Hepatocyte (in vitro differentiated cells): ENCODE measurements around the gene EPHA8. TPM values are rescaled to one million over a fixed set of nuclear protein-coding genes. Genes with fewer than 3 reads are reported as not detected.

ENCODE experiments used
- DNase-seq: peaks from one replicate; pipeline ENCODE4 v3.0.0-alpha.2; 2016; ENCODE audit warnings: low spot score
- H2AFZ ChIP-seq: fragments of 200-600 bp; sonication (generic); 2 replicates; pipeline ENCODE4 v1.6.0; 2016; ENCODE audit warnings: antibody characterized with exemption, mild to moderate bottlenecking
- H3K27ac ChIP-seq: fragments of 200-600 bp; sonication (generic); 2 replicates; pipeline ENCODE4 v1.5.1; 2016; ENCODE audit warnings: mild to moderate bottlenecking
- H3K27me3 ChIP-seq: fragments of 200-600 bp; sonication (generic); 2 replicates; pipeline ENCODE4 v1.6.1; 2016
- H3K36me3 ChIP-seq: fragments of 200-600 bp; sonication (generic); replicated peaks from 2 replicates; pipeline ENCODE4 v1.5.1; 2016; ENCODE audit warnings: low read depth; ENCODE audit not compliant: insufficient read depth
- H3K4me1 ChIP-seq: fragments of 200-600 bp; sonication (generic); 2 replicates; pipeline ENCODE4 v1.5.1; 2016; ENCODE audit warnings: mild to moderate bottlenecking, moderate library complexity; ENCODE audit not compliant: insufficient read depth
- H3K4me2 ChIP-seq: fragments of 200-600 bp; sonication (generic); 2 replicates; pipeline ENCODE4 v1.6.0; 2016
- H3K4me3 ChIP-seq: fragments of 200-600 bp; sonication (generic); 2 replicates; pipeline ENCODE4 v1.5.1; 2016; ENCODE audit warnings: mild to moderate bottlenecking
- H3K79me2 ChIP-seq: fragments of 200-600 bp; sonication (generic); 2 replicates; pipeline ENCODE4 v1.6.0; 2017; ENCODE audit warnings: mild to moderate bottlenecking
- H3K9me2 ChIP-seq: fragments of 200-600 bp; sonication (generic); replicated peaks from 2 replicates; pipeline ENCODE4 v1.6.0; 2017; ENCODE audit warnings: mild to moderate bottlenecking; ENCODE audit not compliant: insufficient read depth
- H3K9me3 ChIP-seq: fragments of 200-600 bp; sonication (generic); 2 replicates; pipeline ENCODE4 v1.5.1; 2016; ENCODE audit warnings: low read depth, mild to moderate bottlenecking
- H4K20me1 ChIP-seq: fragments of 200-600 bp; sonication (generic); 2 replicates; pipeline ENCODE4 v1.6.0; 2016; ENCODE audit warnings: mild to moderate bottlenecking; ENCODE audit not compliant: insufficient read depth, poor library complexity, severe bottlenecking
- CTCF ChIP-seq: fragments of 200-600 bp; sonication (generic); IDR thresholded peaks from 2 replicates; pipeline ENCODE4 v1.5.1; 2016; ENCODE audit warnings: antibody characterized with exemption, mild to moderate bottlenecking; ENCODE audit not compliant: poor library complexity
- EZH2 ChIP-seq: fragments of 200-600 bp; sonication (generic); IDR thresholded peaks from 2 replicates; pipeline ENCODE4 v1.6.1; 2016; ENCODE audit warnings: antibody characterized with exemption, mild to moderate bottlenecking, borderline replicate concordance
- EZH2phosphoT487 ChIP-seq: fragments of 200-600 bp; sonication (generic); IDR thresholded peaks from one replicate; pipeline ENCODE4 v1.6.1; 2018; ENCODE audit warnings: antibody characterized with exemption, mild to moderate bottlenecking, low read depth, moderate library complexity; ENCODE audit not compliant: unreplicated experiment, severe bottlenecking
- WGBS: methylation state at CpG from one replicate; pipeline ENCODE4 v1.1.6; 2016; ENCODE audit warnings: low lambda C conversion rate; ENCODE audit errors: missing lambda C conversion rate; 5-methylcytosine and 5-hydroxymethylcytosine counted together
- polyA plus RNA-seq: library from polyadenylated mRNA; unstranded; fragments of >200 nt; fragmentation: Nextera tagmentation; extraction: Ambion mirVana; gene quantifications from 2 replicates; pipeline ENCODE4 v1.2.1, GENCODE V29; 2016
- total RNA-seq: library from RNA; depleted of rRNA; stranded (reverse); fragments of >200 nt; gene quantifications from 2 replicates; pipeline ENCODE4 v1.2.3, GENCODE V29; 2014

Gene EPHA8
- total and polyA plus RNA-seq, 2 experiments from 2014 or later = not detected

DNA sequence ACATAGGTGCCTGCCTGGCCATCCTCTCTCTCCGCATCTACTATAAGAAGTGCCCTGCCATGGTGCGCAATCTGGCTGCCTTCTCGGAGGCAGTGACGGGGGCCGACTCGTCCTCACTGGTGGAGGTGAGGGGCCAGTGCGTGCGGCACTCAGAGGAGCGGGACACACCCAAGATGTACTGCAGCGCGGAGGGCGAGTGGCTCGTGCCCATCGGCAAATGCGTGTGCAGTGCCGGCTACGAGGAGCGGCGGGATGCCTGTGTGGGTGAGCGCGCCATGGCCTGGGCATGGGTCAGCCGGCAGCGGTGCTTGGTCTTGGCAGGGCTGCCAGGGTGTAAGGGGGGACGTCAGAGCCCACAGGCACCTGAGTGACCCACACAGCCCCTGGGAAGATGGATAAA lies 13.3 kb downstream of the EPHA8 start:
- Histone ChIP-seq H4K20me1 (no peaks in the 10 kb centered on the region), H2AFZ (no peak overlapping the region), H3K9me2 (no peaks in the 10 kb centered on the region), H3K9me3 (no peaks in the 10 kb centered on the region), H3K27ac (no peak overlapping the region), H3K79me2 (no peaks in the 10 kb centered on the region), H3K4me3 (no peak overlapping the region), H3K4me2 (no peak overlapping the region), H3K27me3 (peaks cover 11% of the 10 kb centered on the region), H3K4me1 (no peaks in the 10 kb centered on the region), H3K36me3 (no peaks in the 10 kb centered on the region)
- no peak for DNase-seq
- 93% methylated on average over 24 of the region's 24 CpGs for WGBS
- no peak for TF ChIP-seq CTCF
- TF ChIP-seq EZH2phosphoT487 = no peak
- no peak for TF ChIP-seq EZH2

DNA sequence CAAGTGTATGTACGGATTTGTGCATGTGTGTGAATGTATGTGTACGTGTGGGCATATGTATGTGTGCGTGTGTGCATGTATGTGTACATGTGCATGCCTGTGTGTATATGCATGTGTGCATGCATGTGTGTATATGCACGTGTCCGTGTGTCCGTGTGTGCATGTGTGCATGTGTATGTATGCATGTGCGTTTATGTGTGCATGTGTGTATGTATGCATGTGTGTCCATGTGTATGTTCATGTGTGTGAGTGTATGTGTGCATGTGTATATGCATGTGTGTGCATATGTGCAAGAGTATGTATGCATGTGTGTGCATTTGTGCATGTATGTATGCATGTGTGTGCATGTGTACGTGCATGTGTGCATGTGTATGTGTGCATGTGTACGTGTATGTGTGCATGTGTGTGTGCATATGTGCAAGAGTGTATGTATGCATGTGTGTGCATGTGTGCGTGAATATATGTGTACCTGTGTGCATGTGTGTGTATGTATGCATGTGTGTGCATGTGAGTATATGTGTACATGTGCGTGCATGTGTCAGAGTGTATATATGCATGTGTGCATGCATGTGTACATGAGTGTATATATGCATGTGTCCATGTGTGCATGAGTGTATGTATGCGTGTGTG lies 15.6 kb downstream of the EPHA8 start:
- Histone ChIP-seq H3K4me1 (no peaks in the 10 kb centered on the region), H3K9me3 (no peaks in the 10 kb centered on the region), H4K20me1 (no peaks in the 10 kb centered on the region), H3K27ac (no peak overlapping the region), H3K9me2 (no peaks in the 10 kb centered on the region), H3K27me3 (peaks cover 4% of the 10 kb centered on the region), H3K79me2 (no peaks in the 10 kb centered on the region), H2AFZ (no peak overlapping the region), H3K36me3 (no peaks in the 10 kb centered on the region), H3K4me2 (no peak overlapping the region), H3K4me3 (no peak overlapping the region)
- DNase-seq = no peak
- TF ChIP-seq EZH2phosphoT487 (no peak), EZH2 (no peak)
- 86% methylated on average over 12 of the region's 12 CpGs for WGBS

GRCh38 chr1:22579541-22580155 lies 16.4 kb downstream of the EPHA8 start:
- Histone ChIP-seq H3K4me1 (no peaks in the 10 kb centered on the region), H3K79me2 (no peaks in the 10 kb centered on the region), H3K27ac (no peak overlapping the region), H2AFZ (no peak overlapping the region), H3K4me3 (no peak overlapping the region), H4K20me1 (no peaks in the 10 kb centered on the region), H3K4me2 (no peak overlapping the region), H3K9me3 (no peaks in the 10 kb centered on the region), H3K9me2 (no peaks in the 10 kb centered on the region), H3K27me3 (no peaks in the 10 kb centered on the region), H3K36me3 (no peaks in the 10 kb centered on the region)
- no peak for DNase-seq
- 48% methylated on average over 7 of the region's 7 CpGs for WGBS
- TF ChIP-seq EZH2 (no peak), CTCF (no peak), EZH2phosphoT487 (no peak)
